Endothelial cell of umbilical vein (primary cell): ENCODE measurements around the gene TEK. TPM values are rescaled to one million over a fixed set of nuclear protein-coding genes. Genes with fewer than 3 reads are reported as not detected.

ENCODE experiments used
- BruUV-seq: library from RNA; stranded (reverse); fragments of 400-500 nt; replicated peaks from 2 replicates; lab custom pipeline; 2021; lab: Mats Ljungman, UMichigan
- CTCF ChIA-PET: fragments of 300-600, 350-600 bp; sonication (Branson Sonifier 250); formaldehyde crosslinking; loops from one replicate; lab custom pipeline; 2021; ENCODE audit warnings: antibody characterized with exemption, inconsistent platforms; lab: Charles Lee
- POLR2A ChIA-PET: fragments of 300-600, 350-600 bp; sonication (Branson Sonifier 250); formaldehyde crosslinking; loops from one replicate; lab custom pipeline; 2021; ENCODE audit warnings: antibody characterized with exemption, inconsistent platforms; lab: Charles Lee
- DNase-seq: peaks from one replicate; pipeline ENCODE4 v3.0.0-alpha.2; 2011; ENCODE audit warnings: low read depth, low spot score
- FAIRE-seq: peaks from 2 replicates; lab custom pipeline; 2011; peaks lifted over from hg19 to GRCh38; lab: Jason Lieb, UNC
- H2AFZ ChIP-seq: 2 replicates; pipeline ENCODE4 v1.6.0; 2012; ENCODE audit warnings: low read depth, low read length, control low read depth, inconsistent platforms
- H3K27ac ChIP-seq: 2 replicates; pipeline ENCODE4 v1.5.1; 2011; ENCODE audit warnings: low read depth, mild to moderate bottlenecking, control low read depth, low read length, moderate library complexity; ENCODE audit not compliant: insufficient read depth
- H3K27me3 ChIP-seq, 2 experiments: 2 replicates each; pipeline versions ENCODE4 v1.6.0 to v1.6.1; 2011; ENCODE audit warnings: low read length in 2 of 2, mixed read lengths in 1 of 2; ENCODE audit not compliant: control insufficient read depth in 2 of 2, insufficient read depth in 2 of 2
- H3K36me3 ChIP-seq, 2 experiments: 2 replicates in 1 of 2; 3 replicates in 1 of 2; pipeline ENCODE4 v1.5.1; 2011; ENCODE audit warnings: low read length in 2 of 2, mild to moderate bottlenecking in 1 of 2, moderate library complexity in 1 of 2; ENCODE audit not compliant: control insufficient read depth in 2 of 2, insufficient read depth in 2 of 2; ENCODE audit errors: extremely low read depth in 1 of 2
- H3K4me1 ChIP-seq: 3 replicates; pipeline ENCODE4 v1.5.1; 2011; ENCODE audit warnings: mild to moderate bottlenecking, low read length; ENCODE audit not compliant: control insufficient read depth, insufficient read depth; ENCODE audit errors: extremely low read depth
- H3K4me2 ChIP-seq: 2 replicates; pipeline ENCODE4 v1.6.1; 2011; ENCODE audit warnings: low read length, control low read depth, mixed read lengths; ENCODE audit not compliant: insufficient read depth
- H3K4me3 ChIP-seq, 3 experiments: fragments of 200-600 bp in 1 of 3; sonication (generic), shearing (Covaris generic) in 1 of 3; replicated peaks in 1 of 3; 2 replicates each; pipeline ENCODE4 v1.5.1; 2011 to 2016; ENCODE audit warnings: control low read depth in 3 of 3, low read length in 3 of 3, mild to moderate bottlenecking in 2 of 3, inconsistent platforms in 1 of 3, low read depth in 1 of 3, moderate library complexity in 1 of 3; ENCODE audit not compliant: insufficient read depth in 1 of 3
- H3K79me2 ChIP-seq: 2 replicates; pipeline ENCODE4 v1.6.0; 2012; ENCODE audit warnings: low read length, inconsistent platforms; ENCODE audit not compliant: control insufficient read depth, insufficient read depth
- H3K9ac ChIP-seq: replicated peaks from 2 replicates; pipeline ENCODE3; 2011; ENCODE audit warnings: low read length, control low read depth; ENCODE audit not compliant: insufficient read depth; ENCODE audit errors: extremely low read depth
- H3K9me1 ChIP-seq: replicated peaks from 3 replicates; pipeline ENCODE4 v1.6.0; 2011; ENCODE audit warnings: mild to moderate bottlenecking, low read length; ENCODE audit not compliant: control insufficient read depth, insufficient read depth; ENCODE audit errors: extremely low read depth
- H3K9me3 ChIP-seq: replicated peaks from 2 replicates; pipeline ENCODE4 v1.5.1; 2012; ENCODE audit warnings: low read length, inconsistent platforms; ENCODE audit not compliant: control insufficient read depth, insufficient read depth
- H4K20me1 ChIP-seq: replicated peaks from 2 replicates; pipeline ENCODE3; 2011; ENCODE audit warnings: mild to moderate bottlenecking, low read length; ENCODE audit not compliant: control insufficient read depth, insufficient read depth; ENCODE audit errors: extremely low read depth
- EZH2 ChIP-seq: IDR thresholded peaks from 2 replicates; pipeline ENCODE4 v1.6.1; 2012; ENCODE audit warnings: borderline replicate concordance, low read depth, mild to moderate bottlenecking, moderate library complexity, low read length, inconsistent platforms; ENCODE audit not compliant: severe bottlenecking
- FOS ChIP-seq: IDR thresholded peaks from 2 replicates; pipeline ENCODE4 v1.6.1; 2011; ENCODE audit warnings: mild to moderate bottlenecking, low read length, moderate library complexity, borderline replicate concordance; ENCODE audit not compliant: insufficient read depth
- GATA2 ChIP-seq: IDR thresholded peaks from 2 replicates; pipeline ENCODE4 v1.7.0; 2011; ENCODE audit warnings: low read depth, mild to moderate bottlenecking, moderate library complexity, mixed read lengths, low read length; ENCODE audit not compliant: insufficient read length, insufficient read depth
- JUN ChIP-seq: IDR thresholded peaks from 2 replicates; pipeline ENCODE4 v1.6.1; 2011; ENCODE audit warnings: borderline replicate concordance, low read depth; ENCODE audit not compliant: insufficient read length, insufficient read depth
- MYC ChIP-seq: IDR thresholded peaks from one replicate; pipeline ENCODE4 v1.6.1; 2011; ENCODE audit warnings: mild to moderate bottlenecking, low read depth, low read length
- POLR2A ChIP-seq: IDR thresholded peaks from 2 replicates; pipeline ENCODE4 v1.6.1; 2012; ENCODE audit warnings: low read depth, mild to moderate bottlenecking, control low read depth, low read length
- POLR2AphosphoS5 ChIP-seq: IDR thresholded peaks from 2 replicates; pipeline ENCODE4 v1.6.1; 2012; ENCODE audit warnings: low read depth, mild to moderate bottlenecking, control low read depth, low read length, moderate library complexity; ENCODE audit not compliant: insufficient read depth
- dilution Hi-C: fragments of 300-500 bp; cut with MboI; formaldehyde crosslinking; loops from one replicate; pipeline ENCODE4 v1.15.0; 2019; ENCODE audit warnings: low sequenced_read_pairs; ENCODE audit not compliant: extremely low pct_ligation_motif_present
- intact Hi-C: fragments of 100-400 bp; cut with micrococcal nuclease; formaldehyde crosslinking; loops from one replicate; pipeline ENCODE4 v1.10.0; 2022
- polyA plus RNA-seq, 4 experiments: library from polyadenylated mRNA; depleted of rRNA in 3 of 4; stranded (reverse) in 3 of 4; unstranded in 1 of 4; fragments of >200 nt; gene quantifications; 2 replicates each; pipeline versions ENCODE4 v1.2.1 to v1.2.3, GENCODE V29; 2011 to 2012; ENCODE audit warnings: missing spikeins in 1 of 4
- total RNA-seq: library from RNA; stranded (reverse); gene quantifications from 2 replicates; pipeline ENCODE4 v1.2.3, GENCODE V29; 2021
- TF ChIP-seq, protein P1 (sequence below): IDR thresholded peaks from 2 replicates; pipeline ENCODE4 v1.6.1; 2011; ENCODE audit not compliant: insufficient read depth, insufficient read length
- TF ChIP-seq, protein P2 (sequence below), 2 donors: IDR thresholded peaks; 1 replicate in 1 of 2; 2 replicates in 1 of 2; pipeline ENCODE4 v1.5.1; 2011; ENCODE audit warnings: low read length in 2 of 2, mild to moderate bottlenecking in 2 of 2, moderate library complexity in 2 of 2, control low read depth in 1 of 2, inconsistent platforms in 1 of 2, low read depth in 1 of 2; ENCODE audit not compliant: insufficient read depth in 1 of 2; ENCODE audit errors: extremely low read depth in 1 of 2

Gene TEK
- total and polyA plus RNA-seq, 2 donors (not counting 3 experiments of a cell fraction or from before 2014, with no cell fraction given) = 26.9 to 44.1 TPM

DNA sequence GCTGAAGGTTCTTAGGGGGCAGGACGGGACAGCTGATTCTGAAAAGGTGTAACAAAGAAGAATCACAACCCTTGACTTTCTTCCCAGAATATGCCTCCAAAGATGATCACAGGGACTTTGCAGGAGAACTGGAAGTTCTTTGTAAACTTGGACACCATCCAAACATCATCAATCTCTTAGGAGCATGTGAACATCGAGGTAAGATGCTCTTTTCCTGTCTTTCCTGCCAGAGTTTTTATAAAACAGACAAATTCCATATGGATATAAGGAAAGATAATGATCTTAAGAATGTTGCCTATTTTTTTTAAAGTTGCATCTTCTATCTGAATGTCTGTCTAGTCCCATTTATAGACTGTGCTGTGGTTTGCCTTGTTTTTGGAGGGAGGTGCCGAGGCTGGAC, 100.0 kb downstream of the TEK start:
- H3K4me3 ChIP-seq = no peak overlapping the region
- dilution Hi-C loops (no loop called here), intact Hi-C loops (no loop called here)
- POLR2A ChIA-PET = no interaction called here
- no TSS peak for BruUV-seq
- H3K79me2 ChIP-seq = no peaks in the 10 kb centered on the region
- H2AFZ ChIP-seq = no peak overlapping the region
- no peaks in the 10 kb centered on the region for H3K4me1 ChIP-seq
- H3K9me3 ChIP-seq = no peaks in the 10 kb centered on the region
- H3K27me3 ChIP-seq = no peaks in the 10 kb centered on the region
- DNase-seq (no peak), FAIRE-seq (no peak)
- no peaks in the 10 kb centered on the region for H3K9me1 ChIP-seq
- CTCF ChIA-PET = no interaction called here
- H3K36me3 ChIP-seq = peaks cover 14 to 23% of the 10 kb centered on the region in 2 experiments
- no peak overlapping the region for H3K9ac ChIP-seq
- no peak overlapping the region for H3K27ac ChIP-seq
- H4K20me1 ChIP-seq = no peaks in the 10 kb centered on the region
- H3K4me2 ChIP-seq = no peak overlapping the region
- TF ChIP-seq, protein P1, sequence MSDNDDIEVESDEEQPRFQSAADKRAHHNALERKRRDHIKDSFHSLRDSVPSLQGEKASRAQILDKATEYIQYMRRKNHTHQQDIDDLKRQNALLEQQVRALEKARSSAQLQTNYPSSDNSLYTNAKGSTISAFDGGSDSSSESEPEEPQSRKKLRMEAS = no peak
- TF ChIP-seq EZH2 = no peak
- TF ChIP-seq GATA2 = no peak
- no peak for TF ChIP-seq JUN
- TF ChIP-seq FOS = no peak
- TF ChIP-seq, protein P2, sequence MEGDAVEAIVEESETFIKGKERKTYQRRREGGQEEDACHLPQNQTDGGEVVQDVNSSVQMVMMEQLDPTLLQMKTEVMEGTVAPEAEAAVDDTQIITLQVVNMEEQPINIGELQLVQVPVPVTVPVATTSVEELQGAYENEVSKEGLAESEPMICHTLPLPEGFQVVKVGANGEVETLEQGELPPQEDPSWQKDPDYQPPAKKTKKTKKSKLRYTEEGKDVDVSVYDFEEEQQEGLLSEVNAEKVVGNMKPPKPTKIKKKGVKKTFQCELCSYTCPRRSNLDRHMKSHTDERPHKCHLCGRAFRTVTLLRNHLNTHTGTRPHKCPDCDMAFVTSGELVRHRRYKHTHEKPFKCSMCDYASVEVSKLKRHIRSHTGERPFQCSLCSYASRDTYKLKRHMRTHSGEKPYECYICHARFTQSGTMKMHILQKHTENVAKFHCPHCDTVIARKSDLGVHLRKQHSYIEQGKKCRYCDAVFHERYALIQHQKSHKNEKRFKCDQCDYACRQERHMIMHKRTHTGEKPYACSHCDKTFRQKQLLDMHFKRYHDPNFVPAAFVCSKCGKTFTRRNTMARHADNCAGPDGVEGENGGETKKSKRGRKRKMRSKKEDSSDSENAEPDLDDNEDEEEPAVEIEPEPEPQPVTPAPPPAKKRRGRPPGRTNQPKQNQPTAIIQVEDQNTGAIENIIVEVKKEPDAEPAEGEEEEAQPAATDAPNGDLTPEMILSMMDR (IDR thresholded peaks at IDR 0.05; ENCODE audit: extremely low read depth in 1 of 2, insufficient read depth in 1 of 2, low read depth in 1 of 2, low read length in 2 of 2) = no peak
- TF ChIP-seq POLR2A = no peak
- no peak for TF ChIP-seq MYC
- no peak for TF ChIP-seq POLR2AphosphoS5
